ENCODE data around the gene SENP5. TPM values are rescaled to one million over a fixed set of nuclear protein-coding genes. Genes with fewer than 3 reads are reported as not detected.

The SENP5 gene
- total RNA-seq, 6 experiments from 2014 or later: 13.0 to 21.9 (median 15.3) TPM

DNA sequence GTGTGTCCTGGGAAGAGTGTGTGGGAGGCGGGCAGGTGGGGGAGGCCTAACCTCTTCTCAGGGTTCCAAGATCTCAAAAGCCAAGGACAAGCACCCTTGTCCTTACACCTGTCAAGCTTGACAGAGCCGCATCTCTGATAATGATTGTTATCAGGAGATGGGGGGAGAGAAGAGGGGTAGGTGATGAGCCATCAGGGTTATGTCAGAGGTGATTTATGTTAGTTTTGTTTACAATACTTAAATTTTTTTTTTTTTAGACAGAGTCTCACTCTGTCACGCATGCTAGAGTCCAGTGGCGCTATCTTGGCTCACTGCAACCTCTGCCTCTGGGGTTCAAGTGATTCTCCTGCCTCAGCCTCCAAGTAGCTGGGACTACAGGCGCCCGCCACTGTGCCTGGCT, 82.0 kb downstream of the SENP5 start:
- no peak overlapping the region for H3K4me3 ChIP-seq
- no peak overlapping the region for H3K27ac ChIP-seq
- TF ChIP-seq CTCF (IDR thresholded peaks at IDR 0.05) (no peak), POLR2A (IDR thresholded peaks at IDR 0.05) (no peak)
- H3K9me3 ChIP-seq: no peaks in the 10 kb centered on the region
- no peaks in the 10 kb centered on the region for H3K27me3 ChIP-seq
- WGBS (ENCODE audit: insufficient coverage, low coverage, low lambda C conversion rate, missing lambda C conversion rate): 98% methylated on average over 4 of the region's 6 CpGs
- intact Hi-C loops (cut with DNase I): loop anchor here in 1 of 2 donors (10.0 kb wide), 1 partner anchor 85 kb away; the partner anchor contains the start of gene SENP5
- ATAC-seq: no peak
- no peak for DNase-seq
- no peaks in the 10 kb centered on the region for H3K4me1 ChIP-seq
- H3K36me3 ChIP-seq: no peaks in the 10 kb centered on the region

- no peak for ATAC-seq
- intact Hi-C loops (cut with DNase I): no loop called here
Observed at GRCh38 chr3:196951371-196951770, 83.7 kb downstream of the SENP5 start.

DNA sequence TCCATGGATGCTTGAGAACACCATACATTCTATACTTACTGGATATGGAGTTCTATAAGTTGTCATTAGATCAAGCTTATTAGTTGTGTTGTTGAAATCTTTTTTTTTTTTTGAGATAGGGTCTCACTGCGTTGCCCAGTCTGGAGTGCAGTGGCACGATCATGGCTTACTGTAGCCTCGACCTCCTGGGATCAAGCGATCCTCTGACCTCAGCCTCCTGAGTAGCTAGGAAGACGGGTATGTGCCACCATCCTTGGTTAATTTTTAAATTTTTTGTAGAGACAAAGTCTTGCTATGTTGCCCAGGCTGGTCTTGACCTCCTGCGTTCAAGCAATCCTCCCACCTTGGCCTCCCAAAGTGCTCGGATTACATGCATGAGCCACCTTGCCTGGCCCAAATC, 87.1 kb downstream of the SENP5 start:
- ATAC-seq (no peak), DNase-seq (no peak)
- H3K9me3 ChIP-seq: no peaks in the 10 kb centered on the region
- WGBS (ENCODE audit: insufficient coverage, low coverage, low lambda C conversion rate, missing lambda C conversion rate): 87% methylated on average over 7 of the region's 7 CpGs
- H3K4me1 ChIP-seq: no peaks in the 10 kb centered on the region
- no peak overlapping the region for H3K27ac ChIP-seq
- H3K27me3 ChIP-seq: no peaks in the 10 kb centered on the region
- TF ChIP-seq POLR2A (IDR thresholded peaks at IDR 0.05): no peak
- no peak for TF ChIP-seq CTCF (IDR thresholded peaks at IDR 0.05)
- no peaks in the 10 kb centered on the region for H3K36me3 ChIP-seq
- intact Hi-C loops (cut with DNase I): no loop called here
- no peak overlapping the region for H3K4me3 ChIP-seq

More at GRCh38 chr3:196951371-196951770, 83.7 kb downstream of the SENP5 start:
- H3K4me3 ChIP-seq: no peak overlapping the region
- DNase-seq: no peak
- H3K4me1 ChIP-seq: no peaks in the 10 kb centered on the region
- 100% methylated on average over 1 of the region's 3 CpGs for WGBS (ENCODE audit: insufficient coverage, low coverage, low lambda C conversion rate, missing lambda C conversion rate)
- H3K27ac ChIP-seq: no peak overlapping the region
- H3K9me3 ChIP-seq: no peaks in the 10 kb centered on the region
- no peaks in the 10 kb centered on the region for H3K36me3 ChIP-seq
- H3K27me3 ChIP-seq: no peaks in the 10 kb centered on the region
- TF ChIP-seq POLR2A (IDR thresholded peaks at IDR 0.05) (no peak), CTCF (IDR thresholded peaks at IDR 0.05) (no peak)

- no peak overlapping the region for H3K4me3 ChIP-seq
- DNase-seq (no peak), ATAC-seq (no peak)
- no peaks in the 10 kb centered on the region for H3K36me3 ChIP-seq
- no peaks in the 10 kb centered on the region for H3K4me1 ChIP-seq
- TF ChIP-seq CTCF (IDR thresholded peaks at IDR 0.05) (no peak), POLR2A (IDR thresholded peaks at IDR 0.05) (no peak)
- no peak overlapping the region for H3K27ac ChIP-seq
- 73% methylated on average over 8 of the region's 9 CpGs for WGBS (ENCODE audit: insufficient coverage, low coverage, low lambda C conversion rate, missing lambda C conversion rate)
- H3K9me3 ChIP-seq: no peaks in the 10 kb centered on the region
- intact Hi-C loops (cut with DNase I): loop anchor here in 1 of 2 donors (10.0 kb wide), 1 partner anchor 118 kb away; no protein-coding TSS in a partner anchor
- no peaks in the 10 kb centered on the region for H3K27me3 ChIP-seq
Observed at GRCh38 chr3:196962108-196962929, 94.6 kb downstream of the SENP5 start.

Measured in right lobe of liver (tissue), 6 donors.